PC-9 (cell line): ENCODE results near the gene AKAP6. TPM values are rescaled to one million over a fixed set of nuclear protein-coding genes. Genes with fewer than 3 reads are reported as not detected.

Experiments
- BruUV-seq: library from RNA; stranded (reverse); fragments of 400-500 nt; replicated peaks from 2 replicates; lab custom pipeline; 2021; lab: Mats Ljungman, UMichigan
- CTCF ChIA-PET: fragments of 300-600 bp; sonication (Branson Sonifier 250); formaldehyde crosslinking; loops from one replicate; lab custom pipeline; 2022; ENCODE audit warnings: antibody characterized with exemption; lab: Charles Lee
- POLR2A ChIA-PET: fragments of 300-600 bp; sonication (Branson Sonifier 250); formaldehyde crosslinking; loops from one replicate; lab custom pipeline; 2022; ENCODE audit warnings: antibody characterized with exemption; ENCODE audit not compliant: unreplicated experiment; lab: Charles Lee
- DNase-seq, 2 experiments: peaks; one replicate each; pipeline versions ENCODE4 v3.0.0 to v3.0.0-alpha.2; 2015 to 2022; ENCODE audit warnings: mixed read lengths in 1 of 2
- H2AFZ ChIP-seq: fragments of 200-600 bp; sonication (generic); 2 replicates; pipeline ENCODE4 v1.8.1; 2017; ENCODE audit warnings: antibody characterized with exemption
- H3F3A ChIP-seq: fragments of 200-600 bp; sonication (generic); 2 replicates; pipeline ENCODE4 v1.8.1; 2017; ENCODE audit warnings: antibody characterized with exemption, mild to moderate bottlenecking, low read depth; ENCODE audit not compliant: insufficient read depth
- H3K27ac ChIP-seq: fragments of 200-600 bp; sonication (generic); 2 replicates; pipeline ENCODE4 v1.6.1; 2016; ENCODE audit warnings: mixed run types
- H3K27me3 ChIP-seq: fragments of 200-600 bp; sonication (generic); 2 replicates; pipeline ENCODE4 v1.6.1; 2016; ENCODE audit warnings: low read depth, mixed run types; ENCODE audit not compliant: insufficient read depth
- H3K36me3 ChIP-seq: fragments of 200-600 bp; sonication (generic); 2 replicates; pipeline ENCODE4 v1.6.1; 2016; ENCODE audit warnings: low read depth, mixed run types
- H3K4me1 ChIP-seq: fragments of 200-600 bp; sonication (generic); replicated peaks from 2 replicates; pipeline ENCODE4 v1.6.1; 2016; ENCODE audit warnings: mixed run types; ENCODE audit not compliant: insufficient read depth
- H3K4me2 ChIP-seq: fragments of 200-600 bp; sonication (generic); 2 replicates; pipeline ENCODE4 v1.6.1; 2017; ENCODE audit warnings: mixed run types
- H3K4me3 ChIP-seq: fragments of 200-600 bp; sonication (generic); 2 replicates; pipeline ENCODE4 v1.6.1; 2016; ENCODE audit warnings: mixed run types
- H3K79me2 ChIP-seq: fragments of 200-600 bp; sonication (generic); 2 replicates; pipeline ENCODE4 v1.6.1; 2017; ENCODE audit warnings: low read depth, mixed run types
- H3K9me2 ChIP-seq: fragments of 200-600 bp; sonication (generic); 2 replicates; pipeline ENCODE4 v1.8.1; 2017; ENCODE audit warnings: mild to moderate bottlenecking; ENCODE audit not compliant: insufficient read depth
- H3K9me3 ChIP-seq: fragments of 200-600 bp; sonication (generic); 2 replicates; pipeline ENCODE4 v1.8.1; 2016; ENCODE audit warnings: low read depth; ENCODE audit not compliant: insufficient read depth
- H4K20me1 ChIP-seq: fragments of 200-600 bp; sonication (generic); 2 replicates; pipeline ENCODE4 v1.8.1; 2017; ENCODE audit not compliant: insufficient read depth
- CTCF ChIP-seq: fragments of 200-600 bp; sonication (generic); conservative IDR thresholded peaks from 2 replicates; pipeline ENCODE4 v1.6.1; 2017; ENCODE audit warnings: mixed run types, antibody characterized with exemption, mild to moderate bottlenecking, moderate library complexity
- EZH2 ChIP-seq: fragments of 200-600 bp; sonication (generic); IDR thresholded peaks from 2 replicates; pipeline ENCODE4 v1.8.0; 2017; ENCODE audit warnings: antibody characterized with exemption, low read depth
- intact Hi-C: fragments of 100-400 bp; cut with micrococcal nuclease; formaldehyde crosslinking; loops from one replicate; pipeline ENCODE4 v1.10.0; 2022; ENCODE audit not compliant: unreplicated experiment
- total RNA-seq: library from RNA; stranded (reverse); gene quantifications from 2 replicates; pipeline ENCODE4 v1.2.3, GENCODE V29; 2021

Gene AKAP6
- total RNA-seq, 1 experiment from 2014 or later: 2.8 TPM

- Histone ChIP-seq H2AFZ (no peak overlapping the region), H3K9me2 (no peaks in the 10 kb centered on the region), H3K27ac (no peak overlapping the region), H4K20me1 (no peaks in the 10 kb centered on the region), H3F3A (no peaks in the 10 kb centered on the region), H3K4me3 (no peak overlapping the region), H3K27me3 (no peaks in the 10 kb centered on the region), H3K9me3 (no peaks in the 10 kb centered on the region), H3K4me2 (no peak overlapping the region), H3K4me1 (no peaks in the 10 kb centered on the region), H3K79me2 (no peaks in the 10 kb centered on the region), H3K36me3 (no peaks in the 10 kb centered on the region)
- BruUV-seq: no TSS peak
- no peak for TF ChIP-seq EZH2
- TF ChIP-seq CTCF: no peak
- no peak for DNase-seq
- POLR2A ChIA-PET: no interaction called here
- CTCF ChIA-PET: no interaction called here
- intact Hi-C loops: no loop called here
Measured at GRCh38 chr14:32724867-32725471, 395.9 kb downstream of the AKAP6 start.

- Histone ChIP-seq H3K4me3 (no peak overlapping the region), H3K4me1 (no peaks in the 10 kb centered on the region), H3F3A (no peaks in the 10 kb centered on the region), H3K9me2 (no peaks in the 10 kb centered on the region), H4K20me1 (no peaks in the 10 kb centered on the region), H3K79me2 (no peaks in the 10 kb centered on the region), H2AFZ (no peak overlapping the region), H3K36me3 (no peaks in the 10 kb centered on the region), H3K4me2 (no peak overlapping the region), H3K27ac (no peak overlapping the region), H3K9me3 (no peaks in the 10 kb centered on the region), H3K27me3 (no peaks in the 10 kb centered on the region)
- POLR2A ChIA-PET: no interaction called here
- DNase-seq: no peak
- CTCF ChIA-PET: no interaction called here
- intact Hi-C loops: no loop called here
- TF ChIP-seq CTCF (no peak), EZH2 (no peak)
- no TSS peak for BruUV-seq
Measured at GRCh38 chr14:32726516-32726915, 397.4 kb downstream of the AKAP6 start.

GRCh38 chr14:32727832-32728231 is 398.7 kb downstream of the AKAP6 start:
- no peaks in the 10 kb centered on the region for H4K20me1 ChIP-seq
- no peaks in the 10 kb centered on the region for H3K9me2 ChIP-seq
- H3K4me2 ChIP-seq: no peak overlapping the region
- no peaks in the 10 kb centered on the region for H3K79me2 ChIP-seq
- CTCF ChIA-PET: no interaction called here
- H3K27me3 ChIP-seq: no peaks in the 10 kb centered on the region
- no peaks in the 10 kb centered on the region for H3K9me3 ChIP-seq
- intact Hi-C loops: no loop called here
- no peak overlapping the region for H3K27ac ChIP-seq
- BruUV-seq: no TSS peak
- H3F3A ChIP-seq: no peaks in the 10 kb centered on the region
- H3K4me1 ChIP-seq: no peaks in the 10 kb centered on the region
- no peak for TF ChIP-seq CTCF
- TF ChIP-seq EZH2: no peak
- H2AFZ ChIP-seq: no peak overlapping the region
- POLR2A ChIA-PET: no interaction called here
- H3K36me3 ChIP-seq: no peaks in the 10 kb centered on the region
- DNase-seq: no peak
- H3K4me3 ChIP-seq: no peak overlapping the region
